Gastrocnemius medialis (tissue), 4 donors: ENCODE measurements around the gene SNCAIP. TPM values are rescaled to one million over a fixed set of nuclear protein-coding genes. Genes with fewer than 3 reads are reported as not detected.

Experiments used
- ATAC-seq, 2 donors: fragments of 150-250 bp; one replicate each; pipeline ENCODE4 v1.9.1; 2016
- DNase-seq, 2 donors: peaks; one replicate each; pipeline ENCODE4 v3.0.0-alpha.2; 2019
- H3K27ac ChIP-seq, 4 donors: fragments of 200-600 bp; sonication (generic); 1 replicate in 1 of 4; 2 replicates in 3 of 4; pipeline ENCODE4 v1.5.1; 2016 to 2018; ENCODE audit warnings: mild to moderate bottlenecking in 2 of 4, moderate library complexity in 1 of 4
- H3K27me3 ChIP-seq, 3 donors: fragments of 200-600 bp; sonication (generic) in 2 of 3; 1 replicate in 1 of 3; 2 replicates in 2 of 3; pipeline versions ENCODE4 v1.5.1 to v1.6.0; 2016 to 2019; ENCODE audit warnings: mild to moderate bottlenecking in 1 of 3, moderate library complexity in 1 of 3
- H3K36me3 ChIP-seq, 2 donors: fragments of 200-600 bp; sonication (generic) in 1 of 2; one replicate each; pipeline ENCODE4 v1.5.1; 2017 to 2018
- H3K4me1 ChIP-seq, 2 donors: fragments of 200-600 bp; sonication (generic) in 1 of 2; one replicate each; pipeline ENCODE4 v1.5.1; 2016 to 2017; ENCODE audit warnings: mild to moderate bottlenecking in 2 of 2
- H3K4me3 ChIP-seq, 4 donors: fragments of 200-600 bp; sonication (generic) in 3 of 4; 1 replicate in 1 of 4; 2 replicates in 3 of 4; pipeline ENCODE4 v1.5.1; 2016 to 2019; ENCODE audit warnings: mild to moderate bottlenecking in 2 of 4
- H3K9me3 ChIP-seq, 3 donors: fragments of 200-600 bp; sonication (generic) in 2 of 3; 1 replicate in 1 of 3; 2 replicates in 2 of 3; pipeline ENCODE4 v1.5.1; 2016 to 2019
- POLR2A ChIP-seq, 2 donors: fragments of 450-650 bp; IDR thresholded peaks; one replicate each; pipeline ENCODE4 v1.6.1; 2017; ENCODE audit warnings: antibody characterized with exemption in 2 of 2, mild to moderate bottlenecking in 2 of 2, moderate library complexity in 2 of 2
- in situ Hi-C, 4 donors: fragments of 200-750 bp; cut with MboI; loops; one replicate each; pipeline versions ENCODE4 v1.15.0 to v1.8.0; 2017; ENCODE audit warnings: low sequenced_read_pairs in 4 of 4
- intact Hi-C: fragments of 100-400 bp; cut with DNase I; formaldehyde crosslinking; loops from one replicate; pipeline ENCODE4 v1.15.1; 2023; ENCODE audit warnings: low total_unique reads
- total RNA-seq, 4 donors: library from RNA; depleted of rRNA; stranded (reverse); fragments of >200 nt; gene quantifications; one replicate each; pipeline versions ENCODE4 v1.1.0 to v1.2.3, GENCODE V29; 2016
- TF ChIP-seq, protein P1 (sequence below), 5 experiments: fragments of 450-650 bp in 3 of 5; fragments of 200-600 bp in 2 of 5; sonication (generic) in 2 of 5; IDR thresholded peaks in 4 of 5; conservative IDR thresholded peaks in 1 of 5; 1 replicate in 4 of 5; 2 replicates in 1 of 5; pipeline ENCODE4 v1.5.1; 2016 to 2019; ENCODE audit warnings: antibody characterized with exemption in 5 of 5, mild to moderate bottlenecking in 3 of 5, moderate library complexity in 3 of 5

The SNCAIP gene
- total RNA-seq, 4 donors from 2014 or later = 0.22 to 3.1 (median 0.53) TPM

DNA sequence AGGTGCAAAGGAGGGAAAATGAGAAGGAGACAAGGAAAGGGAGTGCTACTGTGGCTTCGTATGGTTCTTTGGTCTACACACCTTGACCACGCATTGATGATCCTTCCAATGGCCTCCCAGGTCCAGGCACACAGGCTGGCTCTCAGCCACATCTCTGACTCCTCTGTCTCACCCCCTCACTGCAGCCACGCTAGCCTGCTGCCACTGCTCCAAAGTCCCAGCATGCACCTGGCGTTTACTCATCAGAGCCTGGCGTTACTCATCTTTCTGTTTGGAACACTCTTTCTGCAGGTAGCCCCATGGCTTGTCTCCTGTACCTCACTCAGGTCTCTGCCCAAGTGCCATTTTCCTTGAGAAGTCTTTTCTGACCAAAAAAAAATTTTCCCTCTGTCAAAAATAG, 195.5 kb downstream of the SNCAIP start:
- H3K9me3 ChIP-seq = no peaks in the 10 kb centered on the region
- in situ Hi-C loops = loop anchor here in 3 of 4 donors (25.0 kb wide), 2 partner anchors 855 to 1105 kb away; no protein-coding TSS in a partner anchor
- no peaks in the 10 kb centered on the region for H3K36me3 ChIP-seq
- no peaks in the 10 kb centered on the region for H3K27me3 ChIP-seq
- no peak overlapping the region for H3K27ac ChIP-seq
- ATAC-seq (no peak), DNase-seq (no peak)
- TF ChIP-seq POLR2A (IDR thresholded peaks at IDR 0.05) = no peak
- TF ChIP-seq, protein P1, sequence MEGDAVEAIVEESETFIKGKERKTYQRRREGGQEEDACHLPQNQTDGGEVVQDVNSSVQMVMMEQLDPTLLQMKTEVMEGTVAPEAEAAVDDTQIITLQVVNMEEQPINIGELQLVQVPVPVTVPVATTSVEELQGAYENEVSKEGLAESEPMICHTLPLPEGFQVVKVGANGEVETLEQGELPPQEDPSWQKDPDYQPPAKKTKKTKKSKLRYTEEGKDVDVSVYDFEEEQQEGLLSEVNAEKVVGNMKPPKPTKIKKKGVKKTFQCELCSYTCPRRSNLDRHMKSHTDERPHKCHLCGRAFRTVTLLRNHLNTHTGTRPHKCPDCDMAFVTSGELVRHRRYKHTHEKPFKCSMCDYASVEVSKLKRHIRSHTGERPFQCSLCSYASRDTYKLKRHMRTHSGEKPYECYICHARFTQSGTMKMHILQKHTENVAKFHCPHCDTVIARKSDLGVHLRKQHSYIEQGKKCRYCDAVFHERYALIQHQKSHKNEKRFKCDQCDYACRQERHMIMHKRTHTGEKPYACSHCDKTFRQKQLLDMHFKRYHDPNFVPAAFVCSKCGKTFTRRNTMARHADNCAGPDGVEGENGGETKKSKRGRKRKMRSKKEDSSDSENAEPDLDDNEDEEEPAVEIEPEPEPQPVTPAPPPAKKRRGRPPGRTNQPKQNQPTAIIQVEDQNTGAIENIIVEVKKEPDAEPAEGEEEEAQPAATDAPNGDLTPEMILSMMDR (IDR thresholded peaks at IDR 0.05 in 4 of 5, conservative IDR thresholded peaks at IDR 0.05 in 1 of 5) = no peak
- H3K4me3 ChIP-seq = no peak overlapping the region
- H3K4me1 ChIP-seq = no peaks in the 10 kb centered on the region
- intact Hi-C loops = no loop called here

DNA sequence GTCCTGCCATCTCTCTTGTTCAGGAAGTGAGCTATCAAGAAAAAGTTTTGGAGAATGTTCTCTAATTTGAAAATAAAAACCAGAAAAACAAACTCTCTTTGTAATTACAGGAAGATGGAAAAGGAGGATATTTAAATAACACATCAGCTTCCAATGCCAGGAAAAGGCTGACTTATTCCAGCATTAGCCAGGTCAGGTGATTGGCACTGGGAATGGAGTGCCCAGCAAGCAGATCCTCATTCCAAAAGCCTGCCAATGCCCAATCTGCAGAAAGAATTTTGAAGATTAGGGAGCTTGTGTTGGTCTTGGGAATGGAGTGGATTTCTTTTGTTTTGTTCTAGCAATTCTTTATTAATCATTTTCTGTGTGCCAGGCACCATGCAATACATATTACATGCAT, 196.6 kb downstream of the SNCAIP start:
- H3K27ac ChIP-seq = no peak overlapping the region
- H3K9me3 ChIP-seq = no peaks in the 10 kb centered on the region
- ATAC-seq (no peak), DNase-seq (no peak)
- in situ Hi-C loops (loop anchor here in 3 of 4 donors (25.0 kb wide), 2 partner anchors 854 to 1104 kb away; no protein-coding TSS in a partner anchor), intact Hi-C loops (no loop called here)
- no peaks in the 10 kb centered on the region for H3K4me1 ChIP-seq
- H3K27me3 ChIP-seq = no peaks in the 10 kb centered on the region
- H3K4me3 ChIP-seq = no peak overlapping the region
- TF ChIP-seq, protein P1 (IDR thresholded peaks at IDR 0.05 in 4 of 5, conservative IDR thresholded peaks at IDR 0.05 in 1 of 5) = no peak
- TF ChIP-seq POLR2A (IDR thresholded peaks at IDR 0.05) = no peak
- H3K36me3 ChIP-seq = no peaks in the 10 kb centered on the region

Other genes with a start within 250 kb of the SNCAIP start
- 1 to 10 TPM; 1.1 to 7.6 (median 2.3) TPM for gene LOX, start 234.0 kb upstream of the SNCAIP start, total RNA-seq
- gene ZNF474, start 182.7 kb upstream of the SNCAIP start, total RNA-seq = under 1 TPM in 1 of 4 donors, not detected in 3; 0.16 TPM